SH-SY5Y (cell line): ENCODE results near the gene DYNC2I2.

ENCODE experiments used
- GATA2 ChIP-seq: IDR thresholded peaks from 2 replicates; pipeline ENCODE4 v1.6.1; 2011; ENCODE audit warnings: mild to moderate bottlenecking, low read depth, low read length
- GATA3 ChIP-seq: IDR thresholded peaks from 2 replicates; pipeline ENCODE4 v1.6.1; 2011; ENCODE audit warnings: low read depth, mild to moderate bottlenecking, low read length, moderate library complexity

- TF ChIP-seq GATA3: no peak
- TF ChIP-seq GATA2: no peak
These were observed 23.0 kb downstream of the DYNC2I2 start for GRCh38 chr9:128633601-128634000.
